Thoracic aorta (tissue), 2 donors: ENCODE results near the gene PGA4. TPM values are rescaled to one million over a fixed set of nuclear protein-coding genes. Genes with fewer than 3 reads are reported as not detected.

ENCODE experiments used
- ATAC-seq: fragments of 150-250 bp; one replicate; pipeline ENCODE4 v1.8.0; 2017; ENCODE audit warnings: low read depth; ENCODE audit not compliant: insufficient number of reproducible peaks, low FRiP score
- DNase-seq: peaks from one replicate; pipeline ENCODE4 v3.0.0-alpha.2; 2020; ENCODE audit warnings: low spot score
- H3K27ac ChIP-seq, 2 donors: fragments of 200-600 bp; sonication (generic); 1 replicate in 1 of 2; 2 replicates in 1 of 2; pipeline ENCODE4 v1.5.1; 2016; ENCODE audit warnings: mild to moderate bottlenecking in 2 of 2, moderate library complexity in 2 of 2
- H3K27me3 ChIP-seq: fragments of 200-600 bp; sonication (generic); replicated peaks from 2 replicates; pipeline ENCODE4 v1.6.0; 2016; ENCODE audit warnings: mild to moderate bottlenecking; ENCODE audit not compliant: insufficient read depth
- H3K36me3 ChIP-seq: fragments of 200-600 bp; sonication (generic); one replicate; pipeline ENCODE4 v1.5.1; 2016
- H3K4me1 ChIP-seq, 2 donors: fragments of 200-600 bp; sonication (generic); 1 replicate in 1 of 2; 2 replicates in 1 of 2; pipeline versions ENCODE4 v1.5.1 to v1.6.0; 2016; ENCODE audit warnings: low read depth in 2 of 2, mild to moderate bottlenecking in 1 of 2; ENCODE audit not compliant: control insufficient read depth in 1 of 2
- H3K4me3 ChIP-seq: fragments of 200-600 bp; sonication (generic); 2 replicates; pipeline ENCODE4 v1.5.1; 2016; ENCODE audit warnings: mild to moderate bottlenecking
- H3K9me3 ChIP-seq: fragments of 200-600 bp; sonication (generic); 2 replicates; pipeline ENCODE4 v1.5.1; 2016
- total RNA-seq, 2 donors: library from RNA; depleted of rRNA; stranded (reverse); fragments of >200 nt; gene quantifications; one replicate each; pipeline versions ENCODE4 v1.1.0 to v1.2.3, GENCODE V29; 2016
- TF ChIP-seq, protein P1 (sequence below): fragments of 200-600 bp; sonication (generic); IDR thresholded peaks from one replicate; pipeline ENCODE4 v1.5.1; 2019; ENCODE audit warnings: antibody characterized with exemption

The PGA4 gene
- total RNA-seq, 2 donors from 2014 or later = 4.7 TPM; not detected in 1

DNA sequence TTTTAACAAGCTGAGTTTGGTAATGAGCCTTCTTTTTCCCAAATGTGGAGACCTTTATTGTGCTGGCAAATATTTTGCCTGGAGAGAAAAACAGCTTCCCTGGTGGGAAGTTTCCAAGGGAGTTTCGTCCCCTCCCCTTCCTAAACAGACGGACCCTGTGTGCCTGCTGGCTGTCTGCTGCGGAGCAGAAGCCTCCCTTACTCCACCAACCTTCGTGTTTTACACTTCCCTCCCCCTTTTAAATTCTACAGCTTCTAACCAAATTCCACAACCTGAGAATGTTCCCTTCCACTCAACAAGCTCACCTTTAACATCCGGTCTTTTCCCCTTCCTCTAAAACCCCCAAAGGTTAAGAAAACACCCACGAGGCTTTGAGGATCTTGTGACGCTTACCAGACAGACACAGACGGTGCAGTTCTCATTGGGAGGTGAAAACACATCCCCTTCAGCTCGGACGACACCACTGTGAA is 55.9 kb downstream of the PGA4 start:
- Histone ChIP-seq H3K27ac (no peak overlapping the region), H3K27me3 (no peaks in the 10 kb centered on the region), H3K4me1 (no peaks in the 10 kb centered on the region), H3K4me3 (no peak overlapping the region), H3K36me3 (no peaks in the 10 kb centered on the region), H3K9me3 (no peaks in the 10 kb centered on the region)
- ATAC-seq (no peak), DNase-seq (no peak)
- TF ChIP-seq, protein P1, sequence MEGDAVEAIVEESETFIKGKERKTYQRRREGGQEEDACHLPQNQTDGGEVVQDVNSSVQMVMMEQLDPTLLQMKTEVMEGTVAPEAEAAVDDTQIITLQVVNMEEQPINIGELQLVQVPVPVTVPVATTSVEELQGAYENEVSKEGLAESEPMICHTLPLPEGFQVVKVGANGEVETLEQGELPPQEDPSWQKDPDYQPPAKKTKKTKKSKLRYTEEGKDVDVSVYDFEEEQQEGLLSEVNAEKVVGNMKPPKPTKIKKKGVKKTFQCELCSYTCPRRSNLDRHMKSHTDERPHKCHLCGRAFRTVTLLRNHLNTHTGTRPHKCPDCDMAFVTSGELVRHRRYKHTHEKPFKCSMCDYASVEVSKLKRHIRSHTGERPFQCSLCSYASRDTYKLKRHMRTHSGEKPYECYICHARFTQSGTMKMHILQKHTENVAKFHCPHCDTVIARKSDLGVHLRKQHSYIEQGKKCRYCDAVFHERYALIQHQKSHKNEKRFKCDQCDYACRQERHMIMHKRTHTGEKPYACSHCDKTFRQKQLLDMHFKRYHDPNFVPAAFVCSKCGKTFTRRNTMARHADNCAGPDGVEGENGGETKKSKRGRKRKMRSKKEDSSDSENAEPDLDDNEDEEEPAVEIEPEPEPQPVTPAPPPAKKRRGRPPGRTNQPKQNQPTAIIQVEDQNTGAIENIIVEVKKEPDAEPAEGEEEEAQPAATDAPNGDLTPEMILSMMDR = no peak

DNA sequence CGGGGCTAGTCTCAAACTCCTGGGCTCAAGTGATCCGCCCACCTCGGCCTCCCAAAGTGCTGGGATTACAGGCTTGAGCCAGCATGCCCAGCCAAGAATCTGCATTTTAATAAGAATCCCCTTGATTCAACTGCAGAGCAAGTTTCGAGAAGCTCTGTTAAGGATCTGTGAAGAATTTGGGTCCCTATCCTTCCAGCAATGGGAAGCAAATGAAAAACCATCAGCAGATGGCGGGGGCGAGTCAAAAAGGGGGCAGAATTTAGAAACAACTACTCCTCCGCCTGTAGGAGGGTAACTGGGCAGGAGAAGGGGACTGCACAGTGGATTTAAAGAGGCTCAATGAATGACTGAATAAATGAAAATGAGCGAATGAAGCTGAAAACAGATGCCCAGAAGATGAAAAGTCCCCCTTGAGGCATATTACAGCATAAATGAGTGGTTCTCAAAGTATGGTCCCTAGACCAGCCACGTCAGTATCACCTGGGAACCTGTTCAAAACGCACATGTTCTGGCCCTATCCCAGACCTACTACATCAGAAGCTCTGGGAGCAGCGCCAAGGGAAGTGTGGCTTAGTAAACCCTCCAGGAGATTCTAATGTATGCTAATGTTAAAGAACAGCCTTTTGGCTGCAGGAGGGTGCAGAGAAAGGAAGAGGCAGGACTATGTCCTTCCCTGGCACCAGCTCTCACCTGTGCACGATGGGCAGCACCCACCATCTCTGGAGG is 58.0 kb downstream of the PGA4 start:
- DNase-seq (no peak), ATAC-seq (no peak)
- H3K4me1 ChIP-seq = no peaks in the 10 kb centered on the region
- no peak overlapping the region for H3K4me3 ChIP-seq
- TF ChIP-seq, protein P1 = no peak
- H3K27me3 ChIP-seq = no peaks in the 10 kb centered on the region
- H3K27ac ChIP-seq = no peak overlapping the region
- H3K9me3 ChIP-seq = no peaks in the 10 kb centered on the region
- no peaks in the 10 kb centered on the region for H3K36me3 ChIP-seq

DNA sequence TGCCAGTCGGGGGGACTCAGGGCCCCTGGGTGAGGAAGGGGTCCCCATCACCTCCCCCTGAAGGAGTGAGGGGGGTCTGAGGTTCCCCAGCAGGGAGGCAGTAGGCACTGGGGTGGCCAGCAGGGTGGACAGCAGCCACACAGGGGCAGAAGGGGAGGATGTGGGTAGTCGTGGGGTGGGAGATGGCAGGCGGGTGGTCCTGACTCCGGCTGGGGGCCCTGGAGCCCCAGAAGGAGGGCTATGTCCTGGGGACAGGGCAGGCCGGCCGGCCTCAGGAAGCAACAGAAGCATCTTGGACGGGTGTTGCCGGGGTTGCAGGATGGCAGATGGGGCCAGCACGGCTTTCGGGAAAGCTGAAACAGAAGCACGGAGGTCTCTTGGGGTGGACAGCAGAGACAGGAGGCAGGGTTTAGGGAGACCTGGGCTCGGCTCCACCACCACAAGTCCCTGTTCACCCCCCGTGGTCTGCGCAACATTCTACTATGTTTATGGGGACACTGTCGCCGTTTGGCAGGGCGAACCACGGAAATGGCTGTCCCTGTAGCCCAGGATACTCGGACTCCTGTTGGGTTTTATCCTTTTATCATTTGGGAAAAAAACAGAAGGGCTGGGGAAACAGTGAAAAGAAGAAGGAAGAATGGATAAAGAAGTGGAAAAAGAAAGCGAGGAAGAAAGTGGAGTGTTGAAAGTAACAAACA is 58.9 kb downstream of the PGA4 start:
- Histone ChIP-seq H3K27ac (no peak overlapping the region), H3K27me3 (no peaks in the 10 kb centered on the region), H3K36me3 (no peaks in the 10 kb centered on the region), H3K4me1 (no peaks in the 10 kb centered on the region), H3K4me3 (no peak overlapping the region), H3K9me3 (no peaks in the 10 kb centered on the region)
- DNase-seq (no peak), ATAC-seq (no peak)
- TF ChIP-seq, protein P1 = no peak

Other genes starting within 250 kb of the PGA4 start
- gene CD5, start 119.9 kb upstream of the PGA4 start, total RNA-seq = 1 to 10 TPM in 1 of 2 donors, not detected in 1; 1.6 TPM
- gene VPS37C, start 60.9 kb upstream of the PGA4 start, total RNA-seq = 10 to 100 TPM; 23.0 to 32.7 TPM
- gene PGA3, start 18.8 kb upstream of the PGA4 start, total RNA-seq = 1 to 10 TPM; 1.8 to 4.3 TPM
- gene PGA5, start 18.8 kb downstream of the PGA4 start, total RNA-seq = not detected
- gene VWCE, start 73.0 kb downstream of the PGA4 start, total RNA-seq = 1 to 10 TPM; 1.5 to 2.3 TPM
- 100 to 1,000 TPM; 122 to 144 TPM for gene DDB1, start 110.8 kb downstream of the PGA4 start, total RNA-seq
- 10 to 100 TPM; 22.5 to 29.2 TPM for gene TKFC, start 110.9 kb downstream of the PGA4 start, total RNA-seq
- gene CYB561A3, start 139.5 kb downstream of the PGA4 start, total RNA-seq = 10 to 100 TPM; 37.1 to 80.8 TPM
- 10 to 100 TPM; 49.7 to 63.5 TPM for gene TMEM138, start 140.0 kb downstream of the PGA4 start, total RNA-seq
- gene TMEM216, start 170.2 kb downstream of the PGA4 start, total RNA-seq = 10 to 100 TPM in 1 of 2 donors, 1 to 10 TPM in 1; 5.6 to 13.0 TPM
- 10 to 100 TPM; 54.3 to 69.7 TPM for gene CPSF7, start 207.6 kb downstream of the PGA4 start, total RNA-seq
- 10 to 100 TPM; 43.2 to 52.6 TPM for gene SDHAF2, start 207.8 kb downstream of the PGA4 start, total RNA-seq